ENCODE measurements around the gene CEP131.

The CEP131 gene

GRCh38 chr17:81189670-81190530, 32.9 kb downstream of the CEP131 start:
- peak in 24 of 51 donors; percentile 3 to 61 (median 26) for DNase-seq

- no peak for DNase-seq
Measured at GRCh38 chr17:81189016-81189415, 33.7 kb downstream of the CEP131 start.

- no peak for DNase-seq
Measured at GRCh38 chr17:81188491-81188840, 34.3 kb downstream of the CEP131 start.

- DNase-seq: no peak
Measured at GRCh38 chr17:81187586-81188490, 34.9 kb downstream of the CEP131 start.

GRCh38 chr17:81187120-81187519, 35.6 kb downstream of the CEP131 start:
- DNase-seq: no peak

GRCh38 chr17:81186203-81186602, 36.6 kb downstream of the CEP131 start:
- DNase-seq: no peak

- DNase-seq: no peak
Measured at GRCh38 chr17:81184555-81184954, 38.2 kb downstream of the CEP131 start.

- DNase-seq: no peak
Measured at GRCh38 chr17:81183807-81184206, 39.0 kb downstream of the CEP131 start.

- no peak for DNase-seq
Measured at GRCh38 chr17:81183316-81183715, 39.4 kb downstream of the CEP131 start.

GRCh38 chr17:81182596-81182995, 40.2 kb downstream of the CEP131 start:
- DNase-seq: no peak

GRCh38 chr17:81181811-81182185, 41.0 kb downstream of the CEP131 start:
- no peak for DNase-seq

GRCh38 chr17:81180836-81181810, 41.6 kb downstream of the CEP131 start:
- DNase-seq: no peak

- DNase-seq: no peak
Measured at GRCh38 chr17:81179861-81180260, 42.9 kb downstream of the CEP131 start.

GRCh38 chr17:81179220-81179619, 43.5 kb downstream of the CEP131 start:
- DNase-seq: no peak

GRCh38 chr17:81178136-81179091, 44.4 kb downstream of the CEP131 start:
- DNase-seq: no peak

GRCh38 chr17:81176666-81177065, 46.1 kb downstream of the CEP131 start:
- no peak for DNase-seq

- DNase-seq: no peak
Measured at GRCh38 chr17:81173762-81174155, 49.0 kb downstream of the CEP131 start.

- no peak for DNase-seq
Measured at GRCh38 chr17:81173052-81173761, 49.6 kb downstream of the CEP131 start.

GRCh38 chr17:81171941-81172340, 50.8 kb downstream of the CEP131 start:
- DNase-seq: no peak
